HG02840 (cell line): ENCODE data around the gene MPP3.
"Not testable (repeated sequence)": the region's sequence is repeated elsewhere in the genome, so short reads cannot be mapped to it uniquely, and the experiment has no call there.

Experiments
- ATAC-seq: cut with Tn5 transposase; IDR thresholded peaks from one replicate; pipeline ENCODE4 v1.9.1; 2021; ENCODE audit warnings: mild to moderate bottlenecking, moderate library complexity, moderate number of reproducible peaks; ENCODE audit not compliant: unreplicated experiment, low FRiP score

The MPP3 gene

DNA sequence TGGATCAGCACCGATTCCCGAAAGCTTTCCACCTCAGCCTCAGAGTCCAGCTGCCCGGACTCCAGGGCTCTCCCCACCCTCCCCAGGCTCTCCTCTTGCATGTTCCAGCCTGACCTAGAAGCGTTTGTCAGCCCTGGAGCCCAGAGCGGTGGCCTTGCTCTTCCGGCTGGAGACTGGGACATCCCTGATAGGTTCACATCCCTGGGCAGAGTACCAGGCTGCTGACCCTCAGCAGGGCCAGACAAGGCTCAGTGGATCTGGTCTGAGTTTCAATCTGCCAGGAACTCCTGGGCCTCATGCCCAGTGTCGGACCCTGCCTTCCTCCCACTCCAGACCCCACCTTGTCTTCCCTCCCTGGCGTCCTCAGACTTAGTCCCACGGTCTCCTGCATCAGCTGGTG, 29.0 kb upstream of the MPP3 start:
- no peak for ATAC-seq

DNA sequence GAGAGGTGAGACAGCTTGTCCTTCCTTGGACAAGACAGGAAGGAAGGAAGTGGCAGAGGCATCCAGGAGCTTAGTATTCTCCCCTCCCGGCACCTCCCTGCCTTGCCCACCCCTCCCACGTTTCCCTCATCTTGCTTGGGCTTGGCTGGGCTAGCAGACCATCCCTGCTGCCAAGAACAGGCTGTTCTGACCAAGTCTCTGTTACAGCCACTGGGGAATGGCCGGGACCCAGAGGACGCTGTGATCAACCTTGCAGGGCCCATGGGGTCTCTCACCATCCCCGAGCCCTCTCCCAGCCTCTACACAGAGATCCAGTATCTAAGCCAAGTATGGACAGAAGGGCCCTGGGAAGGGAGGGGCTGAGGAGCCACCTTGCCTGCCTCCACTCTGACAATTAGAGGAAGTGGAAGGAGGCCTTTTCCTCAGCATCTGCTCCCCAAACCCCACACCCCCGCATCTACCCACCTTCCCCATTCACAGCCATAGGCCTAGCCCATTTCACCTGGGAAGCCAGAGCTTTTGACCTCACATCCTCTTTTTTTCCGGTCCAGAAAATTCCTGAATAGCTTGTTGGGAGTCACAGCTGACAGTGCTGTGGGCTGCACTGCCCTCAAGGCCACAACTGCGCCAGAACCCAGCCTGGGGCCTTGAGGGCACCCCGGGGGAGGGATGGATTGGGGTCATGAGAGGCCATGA, 28.1 kb upstream of the MPP3 start:
- ATAC-seq: no peak

DNA sequence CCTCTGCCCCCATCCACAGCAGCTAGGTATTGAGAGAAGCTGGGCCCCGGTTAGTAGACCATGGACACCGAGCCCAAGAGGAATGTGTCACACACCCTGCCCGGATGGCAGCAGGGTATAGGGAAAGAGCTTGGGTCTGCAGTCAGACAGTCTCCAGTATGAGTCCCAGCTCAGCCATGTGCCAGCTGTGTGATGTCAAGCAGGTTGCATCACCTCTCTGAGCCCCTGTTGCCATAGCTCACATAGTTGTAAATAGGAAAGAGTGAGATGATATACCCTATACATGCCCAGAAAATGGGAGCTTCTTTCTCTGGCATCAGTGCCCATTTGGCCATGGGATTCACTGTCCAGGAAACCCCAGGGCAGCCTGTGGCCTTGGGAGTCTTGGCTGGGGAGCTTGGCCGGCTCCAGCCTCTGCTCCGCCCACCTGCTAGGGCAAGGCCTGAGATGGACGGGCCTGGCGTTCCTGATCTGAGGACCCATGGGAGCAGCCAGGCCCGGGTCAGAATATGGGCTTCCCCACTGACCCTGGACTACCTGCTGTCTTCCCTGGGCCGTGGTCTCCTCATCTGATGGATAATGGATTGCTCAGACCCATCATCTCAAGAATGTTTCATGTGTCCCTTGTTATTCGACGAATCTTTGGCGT, 27.3 kb upstream of the MPP3 start:
- ATAC-seq: no peak

DNA sequence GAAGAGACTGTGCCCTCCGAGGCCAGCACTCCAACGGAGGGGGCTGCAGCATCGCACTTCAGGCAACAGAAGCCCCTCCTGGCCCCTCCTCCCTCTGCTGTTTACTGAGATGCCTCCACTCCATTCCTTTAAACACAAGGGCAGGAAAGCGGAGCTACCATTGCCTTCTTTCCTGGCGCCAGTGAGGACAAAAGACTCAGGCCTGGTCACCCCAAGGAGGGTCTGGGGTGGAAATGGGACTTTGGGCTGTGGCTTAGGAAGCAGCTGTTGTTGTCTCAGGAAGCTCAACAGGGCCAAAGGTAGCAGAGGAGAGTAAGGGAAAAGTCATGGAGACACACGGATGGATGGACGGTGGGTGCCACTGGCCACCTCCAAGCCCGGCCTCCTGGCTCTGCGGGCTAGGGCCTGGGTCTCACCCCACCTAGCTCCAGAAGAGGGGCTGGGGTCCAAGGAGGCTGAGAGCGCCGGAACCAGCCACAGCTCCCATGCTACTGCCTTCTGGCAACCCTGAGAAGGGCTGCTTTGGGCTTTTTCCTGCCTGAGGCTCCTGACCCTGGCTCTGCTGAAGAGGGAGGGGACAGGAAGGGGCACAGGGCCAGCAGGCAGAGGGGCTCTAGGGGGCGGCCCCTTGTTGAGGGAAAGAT, 25.1 kb upstream of the MPP3 start:
- no peak for ATAC-seq

DNA sequence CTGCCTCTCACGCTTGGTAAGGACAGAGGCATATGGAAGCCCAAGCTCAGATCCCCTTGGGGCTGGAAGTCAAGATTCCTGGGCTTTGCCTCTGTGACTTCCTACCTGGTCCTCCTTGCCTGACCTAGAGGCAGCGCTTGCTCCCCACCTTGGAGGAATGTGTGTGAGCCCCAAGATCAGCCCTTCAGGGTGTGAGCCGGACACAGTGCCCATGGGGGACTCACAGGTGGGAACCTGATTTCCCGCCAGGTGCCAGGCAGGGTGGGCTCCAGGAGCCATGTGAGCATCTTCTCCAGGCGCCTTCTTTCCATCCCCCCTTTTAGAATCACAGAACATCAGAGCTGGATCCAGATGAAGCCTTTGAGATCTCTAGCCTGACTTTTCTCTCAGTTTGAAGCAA, 24.2 kb upstream of the MPP3 start:
- no peak for ATAC-seq

DNA sequence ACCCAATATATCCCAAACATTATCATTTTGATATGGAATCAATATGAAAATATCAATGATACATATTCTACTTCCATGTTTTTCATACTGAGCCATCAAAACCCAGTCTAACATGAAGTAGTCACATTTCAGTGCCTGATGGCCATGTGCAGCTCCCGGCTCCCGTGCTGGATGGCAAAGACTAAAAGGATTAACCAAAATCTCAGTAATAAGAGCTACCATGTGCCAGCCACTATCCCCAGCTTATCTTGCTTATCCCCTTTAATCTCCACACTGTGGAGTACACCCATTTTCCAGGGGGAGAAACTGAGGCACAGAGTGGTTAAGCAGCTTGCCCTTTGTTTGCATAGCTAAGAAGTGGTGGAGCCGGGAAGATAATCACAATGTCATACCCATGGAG, 23.2 kb upstream of the MPP3 start:
- ATAC-seq: no peak

DNA sequence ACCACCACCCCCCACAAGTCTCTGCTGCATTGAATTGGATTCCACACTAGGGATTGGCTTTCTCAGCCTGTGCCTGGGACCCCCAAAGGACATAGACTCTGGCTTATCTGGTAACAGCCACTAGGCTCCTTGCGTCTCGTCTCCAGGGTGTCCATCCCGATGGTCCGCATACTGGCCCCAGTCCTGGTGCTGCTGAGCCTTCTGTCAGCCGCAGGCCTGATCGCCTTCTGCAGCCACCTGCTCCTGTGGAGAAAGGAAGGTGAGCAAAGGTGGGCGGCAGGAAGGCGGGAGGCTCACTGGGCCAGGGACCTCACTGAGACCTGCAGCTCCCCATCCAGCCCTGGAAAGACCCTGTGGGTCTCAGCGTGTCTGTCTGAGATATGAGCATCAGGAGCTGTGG, 22.1 kb upstream of the MPP3 start:
- no peak for ATAC-seq

DNA sequence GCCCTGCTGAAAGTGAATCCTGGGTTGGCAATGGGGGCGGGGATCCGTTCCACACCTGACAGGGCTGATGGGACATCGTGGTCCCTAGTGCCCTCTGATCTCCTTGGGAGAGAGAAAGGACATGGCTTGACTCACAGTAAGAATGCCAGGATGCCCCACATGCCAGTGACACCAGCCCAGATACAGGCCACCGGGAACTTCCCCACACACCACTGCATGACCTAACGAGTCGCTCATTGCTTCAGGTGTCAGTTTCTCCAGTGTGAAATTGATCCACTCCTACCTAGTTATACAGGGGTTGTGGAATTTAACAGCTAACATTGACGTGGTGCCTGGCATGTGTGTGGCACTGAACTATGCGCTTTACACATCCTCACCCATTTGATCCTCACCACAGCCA, 21.6 kb upstream of the MPP3 start:
- ATAC-seq: no peak

DNA sequence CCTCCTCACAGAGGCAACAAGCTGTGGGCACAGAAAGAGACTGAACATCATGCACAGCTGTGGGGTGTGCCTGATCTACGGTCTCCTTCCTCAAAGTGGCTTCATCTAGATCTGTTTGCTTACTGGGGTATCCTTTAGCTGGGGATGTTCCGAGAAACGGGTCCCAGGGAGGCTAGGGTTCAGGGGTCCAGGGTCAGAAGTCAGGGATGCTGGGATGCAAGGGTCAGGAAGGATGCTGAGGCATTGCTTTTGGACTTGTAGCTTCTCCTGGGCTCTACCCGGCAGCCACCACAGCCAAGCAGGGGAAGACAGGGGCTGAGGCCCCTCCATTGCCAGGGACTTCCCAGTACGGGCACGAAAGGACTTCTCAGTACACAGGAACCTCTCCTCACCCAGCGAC, 20.6 kb upstream of the MPP3 start:
- no peak for ATAC-seq

DNA sequence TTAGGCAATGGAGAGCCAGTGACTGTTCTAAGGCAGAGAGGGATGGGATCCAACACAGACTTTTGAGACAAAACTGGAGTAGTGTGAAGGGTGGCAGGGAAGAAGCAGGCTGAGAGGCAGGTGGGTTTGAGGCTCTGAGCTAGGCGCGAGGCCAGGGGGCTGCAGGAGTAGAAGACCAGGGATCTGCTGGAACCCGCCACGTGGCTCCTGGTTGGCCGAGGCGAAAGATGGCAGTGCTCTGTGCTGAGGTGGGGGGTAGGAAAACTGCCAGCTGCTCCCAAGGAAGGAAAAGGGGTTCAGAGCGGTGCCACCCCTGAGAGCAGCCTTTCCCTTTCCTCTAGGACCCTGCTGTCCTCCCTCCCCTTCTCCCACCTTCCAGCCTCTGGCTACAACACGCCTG, 19.6 kb upstream of the MPP3 start:
- ATAC-seq: no peak

DNA sequence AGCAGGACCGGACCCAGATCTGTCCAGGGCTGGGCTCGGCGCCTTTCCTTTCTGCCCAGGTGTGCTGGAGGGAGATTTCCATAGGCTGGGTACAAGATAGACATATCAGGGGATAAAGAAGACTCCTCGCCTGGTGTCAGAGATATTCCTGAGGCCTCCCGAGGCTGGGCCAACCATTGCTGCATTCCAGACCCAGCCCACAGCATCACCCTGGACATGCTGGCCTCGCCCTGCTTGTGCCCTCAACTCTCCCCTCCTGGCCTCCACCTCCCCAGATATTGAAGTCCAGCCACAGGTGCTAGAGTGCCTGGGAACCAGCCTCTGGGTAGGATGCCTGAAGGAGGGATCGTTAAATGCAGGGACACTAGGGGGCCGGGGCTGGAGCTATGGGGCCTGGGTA, 16.2 kb upstream of the MPP3 start:
- ATAC-seq: no peak

DNA sequence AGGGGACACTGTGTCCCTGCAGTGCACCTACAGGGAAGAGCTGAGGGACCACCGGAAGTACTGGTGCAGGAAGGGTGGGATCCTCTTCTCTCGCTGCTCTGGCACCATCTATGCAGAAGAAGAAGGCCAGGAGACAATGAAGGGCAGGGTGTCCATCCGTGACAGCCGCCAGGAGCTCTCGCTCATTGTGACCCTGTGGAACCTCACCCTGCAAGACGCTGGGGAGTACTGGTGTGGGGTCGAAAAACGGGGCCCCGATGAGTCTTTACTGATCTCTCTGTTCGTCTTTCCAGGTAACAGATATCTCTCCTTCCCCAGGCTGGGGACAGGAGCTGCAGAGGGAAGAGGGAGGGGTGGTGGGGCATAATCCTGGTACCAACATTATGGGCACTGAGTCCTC, 15.7 kb upstream of the MPP3 start:
- ATAC-seq: no peak

DNA sequence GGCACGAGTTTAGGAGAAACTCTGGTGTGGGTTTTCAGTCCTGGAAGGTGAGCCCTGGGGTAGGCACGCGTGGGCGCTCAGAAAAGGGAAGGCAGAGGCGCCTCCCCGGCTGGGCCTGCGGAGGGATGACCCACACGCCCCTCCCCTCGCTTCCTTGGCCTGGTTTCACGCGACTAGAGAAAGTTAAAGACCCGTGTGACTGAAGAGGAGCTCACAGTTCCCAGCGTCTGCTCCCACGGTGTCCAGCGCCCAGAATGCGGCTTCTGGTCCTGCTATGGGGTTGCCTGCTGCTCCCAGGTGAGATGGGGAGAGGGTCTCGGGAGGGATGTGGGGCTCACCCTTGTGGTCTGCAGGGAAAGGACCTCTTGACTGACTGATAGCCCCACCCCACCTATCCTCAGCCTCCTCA, 14.0 kb upstream of the MPP3 start, which contains the start of gene CD300LG:
TSS of gene CD300LG (plus strand) at position 214 of the 409 bp plus-strand sequence. CDS start at position 255, 41 bp downstream.
- no peak for ATAC-seq

DNA sequence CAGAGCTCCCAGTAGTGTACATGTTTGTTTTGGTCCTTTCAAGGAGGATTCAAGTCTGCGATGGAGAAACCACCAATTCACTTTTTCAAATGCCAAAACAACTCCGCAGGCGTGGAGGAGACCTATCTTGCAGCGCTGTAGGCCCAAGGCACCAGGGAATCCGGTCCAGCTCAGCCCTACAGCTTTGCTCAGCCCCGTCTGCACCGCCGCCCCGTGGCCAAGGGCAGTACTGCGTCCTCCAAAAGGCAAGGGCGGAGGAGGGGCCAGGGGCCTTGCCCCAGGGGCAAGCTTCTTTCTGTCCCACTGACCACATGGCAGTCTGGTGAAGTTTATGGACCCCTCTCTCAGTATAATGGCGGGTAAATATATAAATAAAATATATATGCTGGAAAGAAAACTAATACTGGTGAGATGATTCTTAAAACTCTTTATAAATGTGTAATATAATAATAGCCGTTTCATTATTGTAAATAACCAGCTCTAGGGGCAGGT, 13.3 kb upstream of the MPP3 start:
- ATAC-seq: no peak

DNA sequence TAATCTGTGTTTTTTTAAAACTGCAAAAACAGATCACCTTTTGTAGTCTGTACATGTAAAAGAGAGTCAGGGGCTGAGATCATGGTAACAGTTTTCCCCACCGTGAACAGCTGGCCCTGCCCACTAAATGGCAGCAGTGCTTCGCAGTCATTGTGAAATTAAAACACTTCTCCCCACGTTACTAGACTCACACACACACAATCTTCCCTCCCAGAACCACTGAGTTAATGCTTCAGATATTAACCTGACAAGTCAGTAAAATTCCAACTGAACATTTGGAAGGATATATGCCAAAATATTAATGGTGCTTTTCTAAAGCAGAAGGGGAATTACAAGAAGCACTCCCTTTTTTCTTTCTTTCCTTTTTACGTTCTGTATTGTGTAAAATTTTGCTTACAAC, 12.8 kb upstream of the MPP3 start:
- no peak for ATAC-seq

DNA sequence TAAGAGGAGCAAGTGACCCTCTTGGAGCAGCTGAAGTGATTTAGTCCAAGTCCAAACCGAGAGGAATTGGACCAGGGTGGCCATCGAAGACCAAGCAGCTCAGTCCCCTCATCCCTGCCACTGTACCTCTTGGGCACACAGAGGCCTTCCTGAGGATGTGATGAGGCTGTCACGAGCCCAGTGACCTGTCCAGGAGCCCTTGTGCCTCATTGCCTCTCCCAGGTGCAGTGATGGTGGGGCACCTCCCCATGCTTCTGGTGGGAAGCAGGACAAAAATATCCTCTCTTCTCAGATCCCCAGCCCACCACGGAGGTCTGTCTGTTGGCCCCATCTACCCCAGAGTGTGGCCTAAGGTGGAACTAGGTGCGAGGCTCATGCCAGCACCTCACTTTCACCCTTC, 11.3 kb upstream of the MPP3 start:
- no peak for ATAC-seq

DNA sequence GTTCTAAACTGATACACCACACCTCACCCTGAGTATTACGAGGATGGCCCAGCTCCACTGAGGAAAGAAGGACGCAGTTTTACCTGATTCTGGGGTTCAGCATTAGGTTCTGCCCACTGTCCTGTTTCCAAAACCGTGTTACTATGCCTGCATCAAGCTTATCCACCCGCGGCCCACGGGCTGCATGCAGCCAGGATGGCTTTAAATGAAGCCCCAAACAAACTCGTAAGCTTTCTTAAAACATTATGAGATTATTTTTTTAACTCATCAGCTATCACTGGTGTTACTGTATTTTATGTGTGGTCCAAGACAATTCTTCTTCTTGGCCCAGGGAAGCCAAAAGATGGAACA, 10.0 kb upstream of the MPP3 start:
- ATAC-seq: no peak

DNA sequence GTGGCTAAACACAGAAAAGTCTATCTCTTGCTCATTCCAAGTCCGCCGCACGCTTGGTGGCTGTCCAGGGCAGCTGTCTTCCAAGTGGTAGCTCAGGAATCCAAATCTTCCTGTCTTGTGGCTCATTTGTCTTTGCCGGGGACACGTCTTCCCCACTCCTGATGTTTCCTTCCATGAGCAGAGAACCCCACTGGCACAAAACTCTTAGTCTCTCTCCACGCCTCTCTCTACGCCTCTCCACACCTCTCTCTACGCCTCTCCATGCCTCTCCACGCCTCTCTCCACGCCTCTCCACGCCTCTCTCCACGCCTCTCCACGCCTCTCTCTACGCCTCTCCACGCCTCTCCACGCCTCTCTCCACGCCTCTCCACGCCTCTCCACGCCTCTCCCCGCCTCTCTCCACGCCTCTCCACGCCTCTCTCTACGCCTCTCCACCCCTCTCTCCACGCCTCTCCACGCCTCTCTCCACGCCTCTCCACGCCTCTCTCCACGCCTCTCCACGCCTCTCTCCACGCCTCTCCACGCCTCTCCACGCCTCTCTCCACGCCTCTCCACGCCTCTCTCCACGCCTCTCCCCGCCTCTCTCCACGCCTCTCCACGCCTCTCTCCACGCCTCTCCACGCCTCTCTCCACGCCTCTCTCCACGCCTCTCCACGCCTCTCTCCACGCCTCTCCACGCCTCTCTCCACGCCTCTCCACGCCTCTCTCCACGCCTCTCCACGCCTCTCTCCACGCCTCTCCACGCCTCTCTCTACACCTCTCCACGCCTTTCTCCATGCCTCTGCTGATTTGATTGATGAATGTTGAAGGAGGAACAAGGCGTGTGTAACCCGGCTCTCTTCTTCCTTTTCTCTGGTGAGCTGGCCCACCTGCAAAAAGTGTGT, 9.4 kb upstream of the MPP3 start:
- not testable (repeated sequence) for ATAC-seq

DNA sequence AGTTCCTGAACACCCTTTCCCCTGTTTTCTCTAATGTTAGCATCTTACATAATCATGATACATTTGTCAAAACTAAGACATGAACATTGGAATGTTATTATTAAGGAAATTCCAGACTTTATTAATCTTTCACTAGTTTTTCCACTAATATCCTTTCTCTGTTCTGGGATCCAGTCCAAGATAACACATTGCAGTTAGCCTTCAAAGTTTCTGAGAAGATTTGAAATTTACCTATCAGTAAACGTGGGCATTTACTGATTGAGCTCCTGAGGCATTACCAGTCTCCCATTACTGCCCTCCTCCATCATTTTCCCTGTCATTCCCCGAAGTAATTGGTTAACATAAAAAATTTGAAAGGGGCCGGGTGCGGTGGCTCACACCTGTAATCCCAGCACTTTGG, 8.3 kb upstream of the MPP3 start:
- ATAC-seq: no peak

DNA sequence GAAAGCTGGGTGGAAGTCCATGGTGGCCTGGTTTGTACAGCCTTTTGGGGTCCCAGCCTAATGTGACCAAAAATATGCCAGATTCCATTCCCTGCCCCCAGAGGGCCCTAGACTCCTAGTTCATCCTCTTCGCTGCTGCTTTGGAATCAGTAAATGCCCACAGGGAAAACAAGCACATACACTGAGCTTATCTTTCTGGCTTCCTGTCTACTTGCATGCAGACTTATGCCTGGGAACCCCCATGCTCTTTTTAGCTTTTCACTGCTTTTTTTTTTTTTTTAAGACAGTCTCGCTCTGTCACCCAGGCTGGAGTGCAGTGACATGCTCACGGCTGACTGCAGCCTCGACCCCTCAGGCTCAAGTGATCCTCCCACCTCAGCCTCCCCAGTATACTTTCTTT, 7.9 kb upstream of the MPP3 start:
- no peak for ATAC-seq

DNA sequence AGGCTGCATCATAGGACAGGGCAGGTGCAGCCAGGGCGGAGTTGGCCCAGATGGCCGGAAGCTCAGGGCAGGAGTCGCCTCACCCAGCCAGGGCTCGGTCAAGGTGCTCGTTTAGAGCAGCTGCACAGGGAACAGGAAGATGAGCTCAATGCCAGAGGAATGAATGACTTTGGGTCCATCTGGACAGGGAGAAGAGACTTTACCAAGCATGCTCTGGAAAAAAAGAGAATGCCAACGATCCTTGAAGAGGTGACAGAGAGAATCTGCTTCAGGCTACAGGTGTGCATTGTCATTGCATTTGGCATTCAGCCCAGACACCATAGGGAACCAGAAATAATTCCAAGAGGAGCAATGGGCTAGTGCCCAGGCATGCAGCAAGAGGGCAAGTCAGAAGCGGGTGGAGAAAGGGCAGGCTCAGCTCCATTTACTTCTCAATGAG, 6.7 kb upstream of the MPP3 start:
- ATAC-seq: no peak
